ENCODE data around the gene NEXMIF.
"Not testable (repeated sequence)": the region's sequence is repeated elsewhere in the genome, so short reads cannot be mapped to it uniquely, and the experiment has no call there.

GRCh38 chrX:74961962-74962361 lies 36.7 kb upstream of the NEXMIF start:
- not testable (repeated sequence) for TF ChIP-seq POLR2A, CTCF (IDR thresholded peaks at IDR 0.05)

Data from esophagus squamous epithelium (tissue), 4 donors.